ENCODE measurements around the gene NR2F2. TPM values are rescaled to one million over a fixed set of nuclear protein-coding genes. Genes with fewer than 3 reads are reported as not detected.

The NR2F2 gene
- total and polyA plus RNA-seq, 2 of the 13 experiments (the other 11 are each of a cell fraction or from before 2014, with no cell fraction given), result 3.5 to 4.7 TPM

DNA sequence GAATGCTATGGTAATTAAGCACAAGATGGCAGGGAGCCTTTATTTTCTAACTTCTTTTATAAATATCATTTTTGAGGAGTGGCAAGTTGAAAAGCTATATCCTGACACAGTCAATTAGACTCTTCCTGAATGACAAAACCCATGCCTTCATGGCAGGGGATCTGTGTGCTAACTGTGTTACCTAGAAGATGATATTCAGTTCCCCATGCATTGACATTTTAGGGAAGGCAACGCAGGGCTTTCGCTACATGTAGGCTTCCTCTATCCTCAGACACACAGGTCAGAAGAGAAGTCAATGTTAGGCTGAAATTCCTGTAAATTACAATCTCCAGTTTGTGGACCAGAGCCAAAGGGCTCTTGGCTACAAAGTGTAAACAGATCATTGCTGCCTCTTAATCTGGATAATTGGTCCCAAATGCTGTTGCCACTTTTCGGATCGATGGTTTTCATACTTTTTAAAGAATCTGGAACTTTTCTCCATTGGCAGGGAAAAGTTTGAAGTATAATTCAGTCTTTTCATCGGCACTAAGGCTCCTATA, 22.6 kb upstream of the NR2F2 start:
- intact Hi-C loops (cut with micrococcal nuclease; ENCODE audit: unreplicated experiment) (no loop called here), in situ Hi-C loops (cut with HindIII; ENCODE audit: extremely low pct_ligation_motif_present, low pct_unique_long_range_greater_than_20kb) (no loop called here)
- Histone ChIP-seq H2AFZ (ENCODE audit: low read length) (no peak overlapping the region), H3K9ac (ENCODE audit: insufficient read depth, low read depth, low read length) (no peak overlapping the region), H3K79me2 (ENCODE audit: insufficient read depth, low read length) (no peaks in the 10 kb centered on the region), H3K4me1 (ENCODE audit: insufficient read depth, low read length) (0 out of 2 replicates have a peak, but pooled peaks cover 5% of the 10 kb centered on the region), H3K36me3 (replicated peaks in 1 of 2; ENCODE audit: control insufficient read depth in 1 of 2, insufficient read depth in 2 of 2, low read length in 2 of 2) (no peaks in the 10 kb centered on the region), H3K4me3 (replicated peaks in 1 of 3; ENCODE audit: insufficient read depth in 1 of 3, low read depth in 2 of 3, low read length in 3 of 3) (no peak overlapping the region), H4K20me1 (ENCODE audit: insufficient read depth, low read length) (no peaks in the 10 kb centered on the region), H3K4me2 (ENCODE audit: low read depth, low read length) (no peak overlapping the region), H3K27me3 (ENCODE audit: control insufficient read depth in 1 of 2, insufficient read depth in 2 of 2, low read length in 2 of 2) (no peaks in the 10 kb centered on the region), H3K27ac (ENCODE audit: extremely low read length, insufficient read depth, low read length) (no peak overlapping the region), H3K9me3 (ENCODE audit: low read length) (no peaks in the 10 kb centered on the region)
- BruUV-seq (replicated peaks), result no TSS peak
- no peak for FAIRE-seq
- 98% methylated on average over 5 of the region's 5 CpGs for WGBS (ENCODE audit: low lambda C conversion rate)
- DNase-seq (ENCODE audit: low spot score), result no peak
- CTCF ChIA-PET (ENCODE audit: low intra/inter-chr PET ratio, low total read pairs), result no interaction called here
- POLR2A ChIA-PET, result no interaction called here
- no peak for ATAC-seq
- TF ChIP-seq ZNF878 (CRISPR knock-in tag; IDR thresholded peaks at IDR 0.05), result no peak
- no peak for TF ChIP-seq MTA3 (CRISPR knock-in tag; IDR thresholded peaks at IDR 0.05)
- no peak for TF ChIP-seq STAT5B (CRISPR knock-in tag; IDR thresholded peaks at IDR 0.05)
- no peak for TF ChIP-seq TFDP2 (CRISPR knock-in tag; IDR thresholded peaks at IDR 0.05)
- TF ChIP-seq ZNF816 (CRISPR knock-in tag; IDR thresholded peaks at IDR 0.05; ENCODE audit: borderline replicate concordance), result no peak
- TF ChIP-seq, protein P1, sequence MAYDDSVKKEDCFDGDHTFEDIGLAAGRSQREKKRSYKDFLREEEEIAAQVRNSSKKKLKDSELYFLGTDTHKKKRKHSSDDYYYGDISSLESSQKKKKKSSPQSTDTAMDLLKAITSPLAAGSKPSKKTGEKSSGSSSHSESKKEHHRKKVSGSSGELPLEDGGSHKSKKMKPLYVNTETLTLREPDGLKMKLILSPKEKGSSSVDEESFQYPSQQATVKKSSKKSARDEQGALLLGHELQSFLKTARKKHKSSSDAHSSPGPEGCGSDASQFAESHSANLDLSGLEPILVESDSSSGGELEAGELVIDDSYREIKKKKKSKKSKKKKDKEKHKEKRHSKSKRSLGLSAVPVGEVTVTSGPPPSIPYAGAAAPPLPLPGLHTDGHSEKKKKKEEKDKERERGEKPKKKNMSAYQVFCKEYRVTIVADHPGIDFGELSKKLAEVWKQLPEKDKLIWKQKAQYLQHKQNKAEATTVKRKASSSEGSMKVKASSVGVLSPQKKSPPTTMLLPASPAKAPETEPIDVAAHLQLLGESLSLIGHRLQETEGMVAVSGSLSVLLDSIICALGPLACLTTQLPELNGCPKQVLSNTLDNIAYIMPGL (CRISPR knock-in tag; IDR thresholded peaks at IDR 0.05; ENCODE audit: borderline replicate concordance in 1 of 2, low read depth in 1 of 2), result no peak
- no peak for TF ChIP-seq NFE2L1 (CRISPR knock-in tag; IDR thresholded peaks at IDR 0.05; ENCODE audit: borderline replicate concordance)
- no peak for TF ChIP-seq PHF8 (CRISPR knock-in tag; IDR thresholded peaks at IDR 0.05)
- no peak for TF ChIP-seq ZNF720 (CRISPR knock-in tag; IDR thresholded peaks at IDR 0.05)
- TF ChIP-seq GLMP (CRISPR knock-in tag; IDR thresholded peaks at IDR 0.05; ENCODE audit: borderline replicate concordance), result no peak
- no peak for TF ChIP-seq KLF16 (CRISPR knock-in tag; IDR thresholded peaks at IDR 0.05)
- no peak for TF ChIP-seq FOXP4 (CRISPR knock-in tag; IDR thresholded peaks at IDR 0.05)
- no peak for TF ChIP-seq CEBPB (IDR thresholded peaks at IDR 0.05; ENCODE audit: borderline replicate concordance, low read depth, low read length)
- TF ChIP-seq SP1 (IDR thresholded peaks at IDR 0.05), result no peak
- TF ChIP-seq SP1 (CRISPR knock-in tag; IDR thresholded peaks at IDR 0.05), result no peak
- no peak for TF ChIP-seq CHD2 (IDR thresholded peaks at IDR 0.05; ENCODE audit: low read depth, low read length)
